MM.1S (cell line): Measurements from ENCODE around the gene IGFBP4.

ENCODE experiments used
- DNase-seq: peaks from one replicate; pipeline ENCODE4 v3.0.0-alpha.2; 2015
- H2AFZ ChIP-seq: fragments of 300-600 bp; sonication (generic); 2 replicates; pipeline ENCODE4 v1.6.0; 2016; ENCODE audit warnings: antibody characterized with exemption, low read length
- H3F3A ChIP-seq: fragments of 300-600 bp; sonication (generic); 2 replicates; pipeline ENCODE4 v1.6.1; 2016; ENCODE audit warnings: mild to moderate bottlenecking, antibody characterized with exemption, low read length, moderate library complexity, mixed read lengths; ENCODE audit not compliant: insufficient read depth
- H3K27ac ChIP-seq: fragments of 300-600 bp; sonication (generic); 2 replicates; pipeline ENCODE4 v1.5.1; 2016; ENCODE audit warnings: mild to moderate bottlenecking, low read length
- H3K27me3 ChIP-seq: fragments of 300-600 bp; sonication (generic); replicated peaks from 2 replicates; pipeline ENCODE4 v1.6.0; 2016; ENCODE audit warnings: low read length; ENCODE audit not compliant: insufficient read depth
- H3K36me3 ChIP-seq: fragments of 300-600 bp; sonication (generic); replicated peaks from 2 replicates; pipeline ENCODE4 v1.6.1; 2016; ENCODE audit warnings: mild to moderate bottlenecking, low read length, mixed read lengths; ENCODE audit not compliant: insufficient read depth
- H3K4me1 ChIP-seq: fragments of 300-600 bp; sonication (generic); 2 replicates; pipeline ENCODE4 v1.6.1; 2016; ENCODE audit warnings: low read length, mixed read lengths
- H3K4me2 ChIP-seq: fragments of 300-600 bp; sonication (generic); 2 replicates; pipeline ENCODE4 v1.6.0; 2016; ENCODE audit warnings: low read depth, low read length
- H3K4me3 ChIP-seq: fragments of 300-600 bp; sonication (generic); 2 replicates; pipeline ENCODE4 v1.5.1; 2016; ENCODE audit warnings: low read length, mixed read lengths
- H3K79me2 ChIP-seq: fragments of 300-600 bp; sonication (generic); 2 replicates; pipeline ENCODE4 v1.6.1; 2016; ENCODE audit warnings: mixed run types, low read length, mixed read lengths
- H3K9ac ChIP-seq: fragments of 300-600 bp; sonication (generic); 2 replicates; pipeline ENCODE4 v1.6.1; 2016; ENCODE audit warnings: low read length, mixed read lengths
- H3K9me2 ChIP-seq: fragments of 300-600 bp; sonication (generic); replicated peaks from 2 replicates; pipeline ENCODE4 v1.6.1; 2016; ENCODE audit warnings: mild to moderate bottlenecking, low read length, mixed read lengths; ENCODE audit not compliant: insufficient read depth
- H3K9me3 ChIP-seq: fragments of 300-600 bp; sonication (generic); replicated peaks from 2 replicates; pipeline ENCODE4 v1.6.1; 2016; ENCODE audit warnings: mild to moderate bottlenecking, low read length, mixed read lengths; ENCODE audit not compliant: insufficient read depth
- H4K20me1 ChIP-seq: fragments of 300-600 bp; sonication (generic); 2 replicates; pipeline ENCODE4 v1.6.1; 2016; ENCODE audit warnings: mild to moderate bottlenecking, low read length, moderate library complexity, mixed read lengths; ENCODE audit not compliant: insufficient read depth
- EZH2 ChIP-seq: fragments of 300-600 bp; sonication (generic); optimal IDR thresholded peaks from 2 replicates; pipeline ENCODE3; 2017; ENCODE audit warnings: low read depth, mild to moderate bottlenecking, antibody characterized with exemption, low read length, mixed read lengths
- EZH2phosphoT487 ChIP-seq: fragments of 300-600 bp; sonication (generic); IDR thresholded peaks from 2 replicates; pipeline ENCODE4 v1.6.1; 2018; ENCODE audit warnings: antibody characterized with exemption, low read length
- TF ChIP-seq, protein P1 (sequence below): fragments of 300-600 bp; sonication (generic); IDR thresholded peaks from 2 replicates; pipeline ENCODE4 v1.5.1; 2016; ENCODE audit warnings: antibody characterized with exemption, low read length, mixed read lengths

The IGFBP4 gene

DNA sequence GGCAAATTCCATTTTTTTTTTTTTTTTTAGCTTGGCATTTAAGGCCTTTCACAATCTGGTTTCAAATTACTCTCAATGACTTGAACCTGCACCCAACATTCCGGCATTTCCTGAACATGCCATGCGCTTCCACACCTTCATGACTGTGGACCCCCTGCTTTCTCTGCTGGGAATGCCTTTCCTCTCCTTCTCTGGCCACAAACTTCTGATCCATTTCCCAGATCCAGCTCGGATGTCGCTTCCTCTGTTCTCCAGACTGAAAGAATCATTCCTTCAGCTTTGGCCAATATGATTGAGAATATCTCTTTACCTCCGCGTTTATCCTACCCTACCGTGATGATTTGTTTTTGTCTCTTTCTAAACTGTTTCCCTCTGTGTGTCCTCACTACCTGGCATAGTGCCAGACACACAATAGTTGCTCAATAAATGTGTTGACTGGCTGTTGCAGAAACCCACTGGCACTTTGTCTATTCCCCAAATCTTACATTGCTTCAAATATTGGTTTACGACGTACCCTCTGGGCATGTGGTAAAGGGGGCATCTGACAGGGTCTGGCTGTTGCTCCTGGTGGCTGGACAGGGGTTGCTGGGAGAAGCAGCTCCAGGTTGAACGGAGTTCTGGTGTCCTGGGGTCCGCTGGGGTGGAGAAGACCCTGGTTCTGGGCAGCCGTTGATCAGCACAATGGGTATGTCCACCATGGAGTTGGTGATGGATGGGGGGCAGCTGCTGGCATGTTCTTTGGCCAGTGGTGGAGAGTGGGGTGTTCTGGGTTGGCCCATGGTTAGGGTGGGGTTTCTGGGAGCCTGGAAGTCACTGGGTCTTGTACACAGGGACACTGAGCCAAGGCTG lies 43.5 kb downstream of the IGFBP4 start:
- Histone ChIP-seq H3K27me3 (peaks cover 64% of the 10 kb centered on the region), H4K20me1 (no peaks in the 10 kb centered on the region), H3K4me2 (no peak overlapping the region), H3K36me3 (no peaks in the 10 kb centered on the region), H3K4me1 (no peaks in the 10 kb centered on the region), H3K9me2 (no peaks in the 10 kb centered on the region), H3K27ac (no peak overlapping the region), H3K4me3 (no peak overlapping the region), H2AFZ (no peak overlapping the region), H3K79me2 (no peaks in the 10 kb centered on the region), H3K9me3 (no peaks in the 10 kb centered on the region), H3F3A (no peaks in the 10 kb centered on the region), H3K9ac (no peak overlapping the region)
- TF ChIP-seq EZH2 (no peak), EZH2phosphoT487 (no peak)
- TF ChIP-seq, protein P1, sequence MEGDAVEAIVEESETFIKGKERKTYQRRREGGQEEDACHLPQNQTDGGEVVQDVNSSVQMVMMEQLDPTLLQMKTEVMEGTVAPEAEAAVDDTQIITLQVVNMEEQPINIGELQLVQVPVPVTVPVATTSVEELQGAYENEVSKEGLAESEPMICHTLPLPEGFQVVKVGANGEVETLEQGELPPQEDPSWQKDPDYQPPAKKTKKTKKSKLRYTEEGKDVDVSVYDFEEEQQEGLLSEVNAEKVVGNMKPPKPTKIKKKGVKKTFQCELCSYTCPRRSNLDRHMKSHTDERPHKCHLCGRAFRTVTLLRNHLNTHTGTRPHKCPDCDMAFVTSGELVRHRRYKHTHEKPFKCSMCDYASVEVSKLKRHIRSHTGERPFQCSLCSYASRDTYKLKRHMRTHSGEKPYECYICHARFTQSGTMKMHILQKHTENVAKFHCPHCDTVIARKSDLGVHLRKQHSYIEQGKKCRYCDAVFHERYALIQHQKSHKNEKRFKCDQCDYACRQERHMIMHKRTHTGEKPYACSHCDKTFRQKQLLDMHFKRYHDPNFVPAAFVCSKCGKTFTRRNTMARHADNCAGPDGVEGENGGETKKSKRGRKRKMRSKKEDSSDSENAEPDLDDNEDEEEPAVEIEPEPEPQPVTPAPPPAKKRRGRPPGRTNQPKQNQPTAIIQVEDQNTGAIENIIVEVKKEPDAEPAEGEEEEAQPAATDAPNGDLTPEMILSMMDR = no peak
- DNase-seq = no peak

DNA sequence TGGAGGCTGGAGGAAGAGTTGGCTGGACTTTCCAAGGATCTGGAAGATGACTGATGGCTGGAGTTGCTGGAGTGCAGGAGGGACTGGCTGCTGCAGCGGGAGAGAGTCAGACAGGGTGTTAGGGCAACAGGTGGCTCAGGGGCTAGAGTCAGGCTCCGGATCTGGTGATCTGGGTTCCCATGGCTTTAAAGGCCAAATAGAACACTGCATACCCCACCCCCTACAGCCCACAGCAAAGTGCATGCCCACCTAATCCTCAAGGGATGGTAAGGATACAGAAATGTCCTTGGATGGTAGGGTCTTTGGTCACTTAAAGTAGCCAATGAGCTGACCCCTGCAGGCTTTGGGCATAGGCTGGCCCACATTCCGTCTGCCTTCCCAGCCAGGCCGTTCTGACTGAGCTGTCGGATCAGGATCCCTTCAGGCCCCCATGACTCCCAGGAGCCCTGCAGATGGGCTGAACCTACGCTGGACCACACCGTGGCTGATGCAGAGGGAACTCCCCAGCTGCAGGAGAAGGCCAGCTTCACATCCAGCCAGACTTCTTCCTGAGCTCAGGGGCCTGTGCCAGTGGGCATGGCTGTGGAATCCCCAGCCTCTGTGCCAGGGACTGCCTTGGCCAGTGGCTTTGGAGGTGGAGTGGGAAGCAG lies 44.2 kb downstream of the IGFBP4 start:
- Histone ChIP-seq H3K9me2 (no peaks in the 10 kb centered on the region), H2AFZ (no peak overlapping the region), H3K4me2 (no peak overlapping the region), H3K9ac (no peak overlapping the region), H3K79me2 (no peaks in the 10 kb centered on the region), H4K20me1 (no peaks in the 10 kb centered on the region), H3K27me3 (peaks cover 64% of the 10 kb centered on the region), H3K27ac (no peak overlapping the region), H3K4me1 (no peaks in the 10 kb centered on the region), H3K9me3 (no peaks in the 10 kb centered on the region), H3K36me3 (no peaks in the 10 kb centered on the region), H3K4me3 (no peak overlapping the region), H3F3A (no peaks in the 10 kb centered on the region)
- TF ChIP-seq, protein P1 = no peak
- no peak for TF ChIP-seq EZH2phosphoT487
- TF ChIP-seq EZH2 = no peak
- no peak for DNase-seq

- H3F3A ChIP-seq = no peaks in the 10 kb centered on the region
- H2AFZ ChIP-seq = no peak overlapping the region
- TF ChIP-seq EZH2 = no peak
- TF ChIP-seq, protein P1 = no peak
- TF ChIP-seq EZH2phosphoT487 = no peak
- H3K9ac ChIP-seq = no peak overlapping the region
- H3K79me2 ChIP-seq = no peaks in the 10 kb centered on the region
- H3K9me2 ChIP-seq = no peaks in the 10 kb centered on the region
- no peaks in the 10 kb centered on the region for H3K4me1 ChIP-seq
- no peaks in the 10 kb centered on the region for H3K9me3 ChIP-seq
- H3K36me3 ChIP-seq = no peaks in the 10 kb centered on the region
- H3K4me2 ChIP-seq = no peak overlapping the region
- H3K27me3 ChIP-seq = peaks cover 43% of the 10 kb centered on the region
- H3K27ac ChIP-seq = no peak overlapping the region
- no peak overlapping the region for H3K4me3 ChIP-seq
- no peak for DNase-seq
- H4K20me1 ChIP-seq = no peaks in the 10 kb centered on the region
These were observed 47.1 kb downstream of the IGFBP4 start for GRCh38 chr17:40490289-40490853.
